OCI-M1 (cell line): Measurements from ENCODE around the gene POMT2.
"Not testable (repeated sequence)": the region's sequence is repeated elsewhere in the genome, so short reads cannot be mapped to it uniquely, and the experiment has no call there.

Source experiments
- DNase-seq: peaks from one replicate; lab custom pipeline; 2025; lab: John Stamatoyannopoulos, UW

Gene POMT2

GRCh38 chr14:77324816-77325745, 4.4 kb upstream of the POMT2 start:
- DNase-seq = no peak

- DNase-seq = no peak
These were observed 3.6 kb upstream of the POMT2 start for GRCh38 chr14:77324289-77324688.

GRCh38 chr14:77323571-77323970, 2.9 kb upstream of the POMT2 start:
- no peak for DNase-seq

- no peak for DNase-seq
These were observed 2.3 kb upstream of the POMT2 start for GRCh38 chr14:77322951-77323350.

- DNase-seq = no peak
These were observed 1.7 kb upstream of the POMT2 start for GRCh38 chr14:77322250-77322902.

GRCh38 chr14:77319422-77319821, 1.3 kb downstream of the POMT2 start:
- no peak for DNase-seq

- not testable (repeated sequence) for DNase-seq
These were observed 1.9 kb downstream of the POMT2 start for GRCh38 chr14:77318756-77319155.

- no peak for DNase-seq
These were observed 2.6 kb downstream of the POMT2 start for GRCh38 chr14:77318006-77318553.

- no peak for DNase-seq
These were observed 3.8 kb downstream of the POMT2 start for GRCh38 chr14:77316872-77317301.

GRCh38 chr14:77316195-77316505, 4.5 kb downstream of the POMT2 start:
- DNase-seq = no peak

- no peak for DNase-seq
These were observed 5.9 kb downstream of the POMT2 start for GRCh38 chr14:77314539-77315457.

- no peak for DNase-seq
These were observed 6.6 kb downstream of the POMT2 start for GRCh38 chr14:77314043-77314442.

- peak; percentile 4 for DNase-seq
These were observed 7.3 kb downstream of the POMT2 start for GRCh38 chr14:77313371-77313770.

GRCh38 chr14:77311217-77311616, 9.5 kb downstream of the POMT2 start:
- no peak for DNase-seq

GRCh38 chr14:77310026-77310425, 10.7 kb downstream of the POMT2 start:
- no peak for DNase-seq

- DNase-seq = no peak
These were observed 11.6 kb downstream of the POMT2 start for GRCh38 chr14:77309131-77309530.

- no peak for DNase-seq
These were observed 13.7 kb downstream of the POMT2 start for GRCh38 chr14:77306851-77307496.

GRCh38 chr14:77306416-77306815, 14.3 kb downstream of the POMT2 start:
- no peak for DNase-seq

- DNase-seq = no peak
These were observed 15.0 kb downstream of the POMT2 start for GRCh38 chr14:77305696-77306095.

GRCh38 chr14:77303417-77304156, 17.1 kb downstream of the POMT2 start:
- peak; percentile 66 for DNase-seq

- no peak for DNase-seq
These were observed 17.8 kb downstream of the POMT2 start for GRCh38 chr14:77302926-77303325.
